Measurements from ENCODE around the gene NOX4.

Gene NOX4

DNA sequence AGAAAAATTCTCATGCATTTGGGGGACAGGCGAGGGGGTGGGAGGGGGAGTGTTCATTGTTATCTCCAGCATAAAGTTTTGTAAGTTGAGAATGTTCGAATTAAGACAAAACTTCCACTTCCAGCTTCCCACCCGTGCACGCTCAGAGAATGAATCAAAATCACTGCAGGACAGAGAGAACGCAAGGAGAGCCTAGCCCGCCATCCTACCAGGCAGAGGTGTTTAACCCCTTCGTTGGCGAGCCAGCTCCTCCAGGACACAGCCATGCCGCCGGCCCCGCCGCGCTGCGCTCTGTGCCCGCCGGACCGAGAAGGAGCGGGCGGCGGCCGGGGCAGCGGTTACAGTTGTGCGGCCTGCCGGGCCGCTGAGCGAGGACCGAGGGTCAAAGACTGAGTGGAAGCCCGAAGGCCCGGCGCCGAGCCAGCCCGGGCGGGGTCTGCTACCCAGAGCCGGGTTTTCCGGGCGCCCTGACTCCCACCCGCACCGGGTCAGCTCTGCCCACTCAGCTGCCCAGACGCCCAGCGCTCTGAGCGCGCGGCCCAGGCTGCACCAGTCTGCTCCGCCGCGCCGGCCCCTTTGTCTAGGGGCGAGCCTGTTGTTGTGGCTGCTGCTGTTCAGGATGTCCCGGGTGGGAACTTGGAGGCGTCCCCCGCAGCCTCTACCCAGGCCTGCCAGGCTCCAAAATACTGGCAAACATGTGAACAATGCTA is at the start of gene NOX4:
NOX4 (minus strand) TSS at position 395 of the 710 bp plus-strand sequence; CDS start at position 266, 129 bp downstream.
- DNase-seq, result no peak

DNA sequence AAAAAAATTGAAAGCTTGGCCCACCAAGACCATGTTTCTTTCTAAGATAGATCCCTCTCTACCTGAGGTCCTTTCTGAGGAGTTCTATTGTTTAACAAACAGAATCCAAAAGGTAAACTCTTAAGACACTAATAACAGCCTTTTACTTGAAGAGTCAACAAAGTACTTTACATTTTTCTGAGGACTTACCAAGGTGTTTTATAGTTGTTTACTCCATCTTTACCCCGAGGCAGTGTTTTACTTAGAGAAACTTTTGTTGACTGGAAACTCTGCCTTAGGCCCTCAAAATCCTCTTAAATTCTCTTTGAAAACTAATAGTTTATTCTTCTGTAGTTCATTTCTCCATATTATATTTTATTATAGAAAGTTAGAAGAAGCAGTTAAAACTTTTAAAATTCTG is 49.7 kb upstream of the NOX4 start:
- DNase-seq, result no peak

DNA sequence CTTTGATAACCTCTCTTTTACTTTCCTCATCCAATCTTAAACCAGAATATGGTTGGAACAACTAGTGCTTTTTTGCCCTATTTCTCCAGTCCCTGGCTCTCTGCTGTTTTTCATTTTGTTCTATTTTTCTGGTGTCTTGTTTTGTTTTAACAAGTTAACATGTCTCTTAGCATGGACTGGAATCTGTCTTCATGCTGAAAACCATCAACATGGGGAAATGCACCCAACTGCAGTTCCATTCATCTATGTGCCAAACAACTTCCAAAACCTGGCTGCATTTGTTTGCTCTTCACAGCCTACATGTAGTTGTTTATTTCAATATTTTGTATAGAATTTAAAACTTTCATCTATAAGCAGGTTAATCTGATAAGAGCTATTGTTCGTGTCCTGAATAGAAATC is 46.8 kb upstream of the NOX4 start:
- no peak for DNase-seq

DNA sequence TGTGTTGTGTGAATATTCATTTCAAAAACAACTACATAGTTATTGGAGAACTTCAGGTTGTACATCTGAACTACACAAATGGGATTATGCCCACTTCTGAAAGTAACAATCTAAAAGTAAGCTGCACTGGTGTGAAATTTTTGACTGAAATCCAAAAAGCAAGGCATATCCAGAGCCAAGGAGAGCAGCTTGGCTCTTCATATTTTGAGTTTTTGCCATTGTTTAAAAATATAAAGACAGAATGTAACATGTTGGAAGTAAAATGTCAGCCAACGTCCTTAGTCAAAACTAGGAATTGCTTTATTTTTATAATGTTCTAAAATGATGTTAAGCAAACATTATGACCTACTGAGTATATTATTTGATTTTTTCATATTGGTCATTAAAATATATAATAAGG is 45.8 kb upstream of the NOX4 start:
- no peak for DNase-seq

DNA sequence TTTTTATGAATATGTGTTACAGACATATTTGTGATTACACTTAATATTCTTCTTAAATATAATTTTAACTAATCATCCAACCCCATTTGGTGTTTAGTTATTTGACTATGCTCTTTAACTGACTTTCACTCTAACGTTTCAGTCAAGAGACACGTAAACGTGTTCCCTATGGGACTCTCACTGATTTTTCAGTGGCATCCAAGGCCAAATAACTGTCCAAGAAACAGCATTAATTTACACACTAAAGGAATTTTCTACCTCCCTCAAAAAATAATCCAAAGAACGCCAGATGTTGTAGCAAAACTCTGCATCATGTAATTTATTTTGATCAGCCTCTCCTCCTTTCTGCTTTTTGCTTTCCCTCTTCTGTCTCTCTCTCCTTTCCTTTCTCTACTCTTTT is 44.0 kb upstream of the NOX4 start:
- DNase-seq, result no peak

DNA sequence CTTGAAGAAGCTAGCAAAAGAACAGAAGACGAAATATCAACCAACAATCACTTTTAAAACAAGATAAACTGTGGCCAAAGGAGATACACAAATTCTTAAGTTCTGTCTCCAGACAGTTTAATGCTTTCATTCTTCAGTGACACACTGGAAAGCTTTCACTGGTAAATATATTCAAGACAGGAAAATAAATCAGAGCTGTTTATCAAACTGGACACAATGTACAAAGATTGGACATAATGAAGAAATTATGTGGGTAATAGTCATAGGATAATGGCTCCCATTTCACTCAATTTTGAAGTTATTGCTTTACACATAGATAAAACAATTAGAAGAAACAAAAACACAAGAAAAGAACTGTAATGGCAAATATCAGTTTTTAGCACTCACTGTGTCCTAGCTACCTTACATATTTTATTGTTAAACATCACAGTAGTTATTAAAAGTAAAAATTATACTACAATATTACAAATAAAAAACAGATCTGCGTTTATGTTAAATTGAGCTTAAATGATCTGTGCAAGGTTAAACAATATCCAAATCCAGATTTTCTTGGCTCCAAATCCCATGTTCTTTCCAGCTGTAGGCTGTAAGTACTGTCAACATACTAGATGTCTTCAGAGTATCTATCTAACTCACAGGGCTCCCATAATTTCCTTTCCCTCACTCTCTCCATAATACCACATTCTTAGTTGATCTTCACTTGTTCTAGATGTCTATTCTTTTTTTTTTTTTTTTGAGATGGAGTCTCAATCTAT is 38.6 kb upstream of the NOX4 start:
- no peak for DNase-seq

DNA sequence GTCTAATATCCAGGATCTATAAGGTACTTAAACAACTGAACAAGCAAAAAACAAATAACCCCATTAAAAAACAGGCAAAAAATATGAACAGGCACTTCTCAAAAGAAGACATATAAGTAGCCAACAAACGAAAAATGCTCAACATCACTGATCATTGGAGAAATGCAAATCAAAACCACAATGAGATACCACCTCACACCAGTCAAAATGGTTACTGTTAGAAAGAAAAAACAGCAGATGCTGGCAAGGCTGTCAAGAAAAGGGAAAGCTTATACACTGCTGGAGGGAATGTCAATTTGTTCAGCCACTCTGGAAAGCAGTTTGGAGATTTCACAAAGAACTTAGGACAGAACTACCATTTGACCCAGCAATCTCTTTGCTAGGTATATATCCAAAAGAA is 30.6 kb upstream of the NOX4 start:
- DNase-seq, result no peak

DNA sequence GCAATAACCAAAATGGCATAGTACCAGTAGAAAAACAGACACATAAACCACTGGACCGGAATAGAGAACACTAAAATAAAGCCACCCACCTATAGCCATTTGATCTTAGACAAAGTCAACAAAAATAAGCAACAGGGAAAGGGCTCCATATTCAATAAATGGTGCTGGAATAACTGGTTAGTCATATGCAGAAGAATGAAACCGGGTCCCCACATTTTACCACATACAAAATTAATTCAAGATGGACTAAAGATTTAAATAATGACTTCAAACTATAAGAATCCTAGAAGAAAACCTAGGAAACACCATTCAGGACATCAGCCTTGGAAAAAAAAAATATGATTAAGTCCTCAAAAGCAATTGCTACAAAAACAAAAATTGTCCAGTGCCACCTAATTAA is 30.1 kb upstream of the NOX4 start:
- no peak for DNase-seq

DNA sequence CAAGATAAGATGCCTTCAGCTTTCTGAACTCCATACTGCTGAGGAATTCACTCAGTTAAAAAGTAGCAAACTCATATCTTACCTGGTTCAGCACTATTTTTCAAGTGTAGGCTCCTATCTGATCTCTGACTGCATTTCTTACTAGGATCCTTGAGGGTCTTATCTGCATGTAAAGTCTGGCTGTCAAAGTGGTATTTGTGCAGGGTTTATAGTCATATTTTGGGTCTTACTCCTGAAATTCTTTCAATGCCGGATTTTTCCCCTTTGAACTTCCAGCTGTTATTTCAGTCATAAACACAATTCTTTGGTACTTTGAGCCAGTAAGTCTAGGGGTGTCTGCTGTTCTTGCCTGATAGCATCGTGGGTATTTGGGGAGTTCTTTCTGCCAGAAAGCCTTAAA is 25.3 kb upstream of the NOX4 start:
- no peak for DNase-seq

DNA sequence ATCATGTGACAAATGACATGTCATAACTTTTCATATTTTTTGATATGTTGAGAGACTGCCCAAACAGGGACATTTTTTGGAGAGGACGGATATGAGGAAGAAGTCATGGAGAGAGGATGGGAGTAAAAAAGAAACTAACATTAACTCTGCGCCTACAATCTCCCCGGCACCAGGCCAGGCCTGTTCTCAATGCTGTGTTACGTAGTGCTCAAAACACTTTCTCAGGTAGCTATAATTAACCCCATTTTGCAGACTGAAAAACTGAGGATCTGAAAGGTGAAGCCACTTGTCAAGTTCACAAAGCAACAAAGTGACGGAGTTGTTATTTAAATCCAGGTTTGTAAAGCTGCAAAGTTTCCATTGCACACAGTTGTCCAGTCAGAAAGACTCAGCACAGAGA is 17.4 kb upstream of the NOX4 start:
- DNase-seq, result no peak

DNA sequence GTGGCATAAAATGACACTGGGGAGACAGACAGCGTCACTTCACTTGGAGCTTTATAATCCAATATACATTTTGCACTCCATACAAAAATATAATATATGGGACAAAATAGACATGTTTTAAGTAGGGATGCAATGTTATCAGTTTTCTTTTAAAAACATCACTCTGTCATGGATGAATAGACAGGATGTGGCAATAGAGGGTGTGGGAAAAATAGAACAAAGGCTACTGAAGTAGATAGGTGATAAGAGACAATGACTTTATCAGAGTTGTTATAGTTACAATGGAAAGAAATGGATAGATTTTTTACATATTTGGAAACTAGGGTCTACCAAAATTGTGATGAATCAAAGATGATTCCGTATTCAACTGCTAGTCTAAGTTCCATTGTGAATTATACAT is 13.1 kb upstream of the NOX4 start:
- DNase-seq, result no peak

DNA sequence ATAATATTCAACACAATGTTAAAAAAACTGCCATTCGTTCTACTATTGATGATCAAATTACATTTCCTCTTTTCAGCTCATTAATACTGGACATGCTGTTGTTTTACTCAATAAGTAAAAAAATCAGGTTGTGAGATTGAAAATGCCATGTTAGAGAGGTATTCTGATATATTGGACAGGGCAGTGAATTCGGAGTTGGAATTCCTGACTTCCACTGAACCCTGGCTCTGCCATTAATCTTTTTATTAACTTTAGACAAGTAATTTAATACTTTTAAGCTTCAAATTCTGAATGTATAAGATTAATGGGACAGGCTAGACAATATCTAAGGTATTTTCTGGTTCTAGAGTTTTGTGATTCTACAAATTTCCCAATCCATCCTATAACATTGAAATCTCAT is 12.2 kb upstream of the NOX4 start:
- no peak for DNase-seq

DNA sequence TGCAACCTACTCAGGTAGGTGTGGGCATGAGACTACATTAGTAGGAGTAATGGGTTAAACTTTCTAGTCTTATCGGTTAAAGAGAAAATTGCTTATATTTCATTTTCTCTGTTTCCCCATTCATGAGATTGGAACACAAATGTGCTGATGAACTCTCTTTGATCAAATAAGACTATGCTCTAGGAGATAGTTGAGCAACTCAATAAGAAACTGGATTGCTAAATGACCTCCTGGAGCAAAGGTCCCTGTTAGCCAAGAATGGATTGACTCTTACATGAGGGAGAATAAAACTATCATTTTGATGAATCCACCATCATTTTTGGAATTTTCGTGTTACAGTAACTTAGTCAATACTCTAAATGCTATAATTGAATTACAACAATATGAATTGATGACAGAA is 11.1 kb upstream of the NOX4 start:
- DNase-seq, result no peak

DNA sequence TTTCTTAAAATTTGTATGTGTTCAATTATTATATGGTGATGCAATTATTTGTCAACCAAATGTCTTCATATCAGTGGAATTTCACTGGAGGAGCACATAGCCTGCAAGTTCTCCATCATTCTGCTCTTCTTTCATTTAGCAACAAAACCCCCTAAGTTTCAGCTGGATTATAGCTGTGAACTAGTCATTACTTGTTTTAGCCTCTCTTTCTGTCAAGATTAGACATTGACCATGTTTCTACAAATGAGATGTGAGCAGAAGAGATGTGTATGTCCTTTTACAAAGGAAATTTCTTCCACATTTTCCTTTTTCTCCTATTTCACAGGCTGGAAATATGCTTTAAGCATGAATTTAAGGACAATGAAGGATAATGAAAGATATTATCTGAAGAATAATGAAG is 9.2 kb upstream of the NOX4 start:
- DNase-seq, result no peak

DNA sequence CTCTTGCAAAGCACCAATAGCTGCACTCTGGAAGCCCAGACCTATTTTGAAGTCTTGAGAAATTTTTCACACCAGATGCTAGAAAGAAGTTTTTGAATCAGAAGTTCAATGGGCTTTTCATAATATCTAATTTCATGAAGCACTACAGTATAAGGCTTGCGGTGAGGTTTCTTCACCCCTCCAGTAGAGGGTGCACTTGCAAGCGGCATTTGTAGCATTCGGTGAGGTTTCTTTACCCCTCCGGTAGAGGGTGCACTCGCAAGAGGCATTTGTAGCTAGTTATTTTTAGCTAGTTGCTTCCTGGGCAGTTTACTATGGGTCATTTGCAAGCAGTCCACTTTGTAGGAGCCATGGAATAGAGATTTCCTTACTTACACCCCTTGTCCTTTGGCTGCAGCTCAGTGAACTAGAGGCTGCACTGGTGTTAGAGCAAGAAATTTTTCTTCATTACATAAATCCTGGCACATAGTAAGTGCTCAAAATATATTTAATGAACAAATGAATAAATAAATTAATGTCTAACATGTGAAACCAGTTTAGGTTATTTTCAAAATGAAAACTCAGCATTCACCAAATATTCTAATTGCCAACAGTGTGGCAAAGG is 7.8 kb upstream of the NOX4 start:
- no peak for DNase-seq

DNA sequence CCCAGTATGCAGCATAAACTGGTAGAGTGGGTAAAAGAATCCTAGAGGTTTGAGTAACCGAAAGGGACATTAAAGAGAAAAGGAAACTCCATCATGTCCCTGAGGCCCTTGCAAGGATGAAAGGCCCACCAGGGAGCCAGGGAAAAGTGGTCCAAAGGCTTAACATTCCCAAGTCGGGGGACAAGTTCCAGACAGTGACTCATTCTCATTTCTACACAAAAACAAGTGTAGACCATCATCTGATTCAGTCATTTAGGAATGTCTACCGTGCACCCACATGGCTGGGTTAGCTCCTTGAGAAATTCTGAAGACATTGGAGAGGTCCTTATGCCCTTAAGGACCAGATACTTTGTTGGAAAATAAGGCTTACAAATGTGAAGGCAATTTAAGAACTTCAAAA is 4.8 kb upstream of the NOX4 start:
- DNase-seq, result no peak

DNA sequence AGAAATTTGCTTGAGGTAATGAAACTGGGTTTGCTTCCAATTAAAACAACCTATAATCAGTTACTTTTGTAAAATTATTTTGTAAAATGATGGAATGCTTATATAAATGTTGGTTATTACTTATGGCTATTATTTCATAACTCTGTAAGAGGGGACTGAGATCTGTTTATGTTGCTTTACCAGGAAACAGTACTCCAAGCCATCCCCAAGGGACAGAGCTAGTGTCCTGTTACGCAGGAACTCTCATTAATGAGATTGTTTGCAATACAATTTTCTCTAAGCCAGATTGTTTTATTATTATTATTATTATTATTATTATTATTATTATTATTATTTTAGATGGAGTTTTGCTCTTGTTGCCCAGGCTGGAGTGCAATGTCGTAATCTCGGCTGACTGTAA is 2.3 kb upstream of the NOX4 start:
- no peak for DNase-seq

DNA sequence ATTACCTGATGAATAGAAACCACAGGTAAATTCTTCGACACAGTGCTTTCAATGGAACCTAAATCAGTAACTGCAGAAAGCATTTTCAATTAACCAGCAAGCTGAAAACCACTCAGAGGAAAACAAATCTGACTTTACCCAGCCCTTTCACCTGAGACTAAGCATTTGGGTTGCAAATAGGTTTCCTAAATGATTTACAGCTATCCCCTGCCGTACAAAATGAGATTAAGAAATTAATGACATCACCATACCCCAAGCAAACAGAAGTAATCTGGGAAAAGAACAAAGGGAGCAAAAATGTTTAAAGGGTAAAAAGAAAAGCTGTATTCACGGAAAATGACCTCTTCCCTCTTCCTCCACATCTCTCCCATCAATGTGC is 584 bp downstream of the NOX4 start:
- no peak for DNase-seq

DNA sequence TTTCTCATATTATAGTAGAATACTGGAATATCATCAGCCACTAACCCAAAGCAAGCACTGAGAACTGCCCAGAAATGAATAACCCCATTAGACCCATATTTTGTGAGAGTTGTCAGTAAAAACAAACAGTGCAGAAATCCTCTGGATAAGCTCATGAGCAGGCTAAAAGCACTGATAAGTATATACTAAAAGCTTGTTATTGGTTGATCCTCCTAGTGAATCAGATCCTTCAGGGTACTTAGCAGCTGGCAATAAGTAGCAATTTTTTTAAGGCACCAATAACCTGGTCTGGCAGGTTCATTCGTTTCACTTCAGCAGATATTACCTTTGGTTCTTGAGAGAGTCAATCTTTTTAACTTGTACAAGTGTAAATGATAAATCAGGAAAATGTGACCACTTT is 1.2 kb downstream of the NOX4 start:
- no peak for DNase-seq

DNA sequence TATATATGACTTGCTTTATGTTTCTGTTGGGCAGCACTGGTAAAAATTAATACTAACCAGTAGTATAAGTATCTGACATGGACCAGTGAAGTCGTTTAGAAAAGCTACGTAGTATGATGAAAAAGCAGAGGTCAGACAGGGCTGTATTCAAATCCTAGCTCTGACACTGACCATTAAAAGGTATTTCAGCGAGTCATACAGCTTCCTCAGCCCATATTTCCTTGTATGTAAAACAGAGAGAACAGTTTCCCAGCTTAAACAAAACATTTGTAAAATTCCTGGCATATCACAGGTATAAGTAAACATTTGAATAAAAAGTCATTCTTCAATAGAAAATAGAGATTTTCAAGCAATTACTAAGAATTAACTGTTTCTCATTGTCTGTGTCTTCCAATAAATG is 4.2 kb downstream of the NOX4 start:
- DNase-seq, result no peak

DNA sequence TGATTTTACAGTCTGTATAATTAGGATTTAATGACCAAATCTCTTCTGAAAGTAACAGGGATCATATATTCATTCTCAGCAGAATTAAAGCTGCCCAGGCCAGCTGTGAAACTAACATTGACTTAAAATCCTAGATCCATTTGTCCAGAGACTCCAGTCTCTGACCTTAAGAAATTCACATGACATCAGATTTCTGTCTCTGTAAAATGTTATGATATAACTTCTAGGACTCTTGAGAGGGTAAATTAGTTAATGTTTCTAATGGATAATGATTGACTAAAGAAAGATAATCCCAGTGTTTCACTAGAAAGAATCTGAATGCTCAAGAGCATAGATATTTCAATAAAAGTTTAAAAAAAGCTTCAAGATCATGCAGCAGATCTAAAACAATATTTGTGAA is 6.3 kb downstream of the NOX4 start:
- no peak for DNase-seq

DNA sequence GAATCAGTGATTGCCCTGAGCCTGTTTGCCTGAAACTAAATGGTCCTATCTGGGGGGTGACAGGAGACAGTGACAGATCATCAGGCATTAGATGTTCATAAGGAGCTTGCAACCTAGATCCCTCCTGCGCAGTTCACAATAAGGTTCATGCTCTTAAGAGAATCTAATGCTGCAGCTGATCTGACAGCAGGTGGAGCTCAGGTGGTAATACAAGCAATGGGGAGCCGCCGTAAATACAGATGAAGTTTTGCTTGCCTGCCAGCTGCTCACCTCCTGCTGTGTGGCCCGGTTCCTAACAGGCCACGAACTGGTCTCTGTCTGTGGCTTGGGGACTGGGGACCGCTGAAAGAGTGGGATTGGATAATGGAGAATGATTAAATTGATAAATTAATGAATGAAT is 14.0 kb downstream of the NOX4 start:
- no peak for DNase-seq

DNA sequence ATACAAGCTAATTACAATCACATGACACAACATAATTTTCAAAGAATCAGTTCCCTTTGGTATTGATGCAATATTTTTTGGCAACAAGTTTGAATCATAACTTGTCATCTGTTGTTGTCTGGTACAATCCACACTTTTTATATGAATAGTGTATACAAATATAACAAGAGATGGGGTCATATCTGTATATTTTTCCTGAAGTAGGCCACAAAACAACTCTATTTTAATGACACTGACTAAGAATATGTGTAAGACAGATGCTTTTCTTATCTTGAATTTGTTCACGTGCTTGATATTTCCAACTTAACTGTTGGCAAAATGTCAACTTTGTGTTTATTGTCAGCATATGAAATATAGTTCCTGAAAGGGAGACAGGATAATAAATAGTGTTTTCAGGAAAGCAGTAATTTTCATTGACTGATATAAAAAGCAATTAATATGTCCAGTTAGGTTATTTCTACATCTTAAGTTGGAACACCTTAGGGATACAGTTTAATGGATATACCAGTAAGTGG is 27.9 kb downstream of the NOX4 start:
- no peak for DNase-seq

DNA sequence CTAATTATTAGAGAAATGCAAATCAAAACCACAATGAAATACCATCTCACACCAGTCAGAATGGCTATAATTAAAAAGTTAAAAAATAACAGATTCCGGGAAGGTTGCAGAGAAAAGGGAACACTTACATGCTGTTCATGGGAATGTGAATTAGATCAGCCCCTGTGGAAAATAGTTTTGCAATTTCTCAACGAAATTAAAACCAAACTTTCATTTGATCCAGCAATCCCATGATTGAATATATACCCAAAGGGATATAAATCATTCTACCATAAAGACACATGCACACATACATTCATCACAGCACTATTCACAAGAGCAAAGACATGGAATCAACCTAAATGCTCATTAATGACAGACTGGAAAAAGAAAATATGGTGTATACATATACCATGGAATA is 32.5 kb downstream of the NOX4 start:
- DNase-seq, result no peak
